GM21723 (cell line): Measurements from ENCODE around the gene SH3BP5L.
A peak's percentile ranks its signal among the peaks of the same experiment; 100 is the strongest.

ENCODE experiments used
- ATAC-seq: cut with Tn5 transposase; IDR thresholded peaks from one replicate; pipeline ENCODE4 v1.9.1; 2021; ENCODE audit warnings: mild to moderate bottlenecking, moderate library complexity; ENCODE audit not compliant: unreplicated experiment

SH3BP5L gene

DNA sequence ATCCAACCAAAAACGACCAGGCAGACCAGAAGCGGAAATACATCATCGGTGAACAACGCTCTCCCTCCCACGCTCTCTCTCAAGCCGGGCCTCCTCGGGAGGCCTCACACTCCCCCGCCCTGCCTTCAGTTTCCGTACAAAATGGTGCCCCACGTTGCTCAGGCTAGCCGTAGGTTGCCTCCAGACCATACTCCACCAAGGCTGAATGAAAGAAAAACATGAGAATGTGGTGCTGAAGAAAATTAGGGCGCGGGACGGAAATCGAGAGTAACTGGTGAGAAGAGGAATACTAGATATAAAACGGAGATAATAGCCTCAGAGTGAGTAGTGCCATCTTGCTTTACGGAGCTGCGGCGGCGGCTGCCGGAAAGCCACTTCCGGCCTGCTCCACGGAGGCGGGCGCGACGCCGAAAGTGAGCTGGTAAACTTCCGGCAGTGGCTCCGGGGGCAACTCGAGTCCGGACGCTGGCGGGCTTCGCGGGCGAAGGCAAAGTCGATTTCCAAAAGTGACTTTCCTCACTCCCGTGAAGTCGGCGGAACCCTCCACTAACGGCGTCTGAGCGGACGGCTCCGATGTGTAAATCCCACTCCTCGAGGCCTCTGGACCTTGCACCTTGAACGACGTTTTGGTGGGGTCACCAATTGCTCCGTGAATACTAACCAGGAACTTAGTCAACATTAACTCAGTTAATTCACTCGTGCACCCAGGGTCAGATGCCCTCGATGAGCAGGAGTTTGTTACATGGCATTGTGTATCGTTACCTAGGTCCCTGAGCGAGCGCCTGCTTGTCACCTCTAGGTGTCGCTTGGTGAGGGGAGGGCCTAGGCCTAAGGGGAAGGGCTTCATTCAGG is at the start of gene SH3BP5L:
Gene SH3BP5L (minus strand): TSS at position 7 of the 852 bp plus-strand sequence. CDS start 980 bp downstream, outside the sequence.
- peak; percentile 93 for ATAC-seq

DNA sequence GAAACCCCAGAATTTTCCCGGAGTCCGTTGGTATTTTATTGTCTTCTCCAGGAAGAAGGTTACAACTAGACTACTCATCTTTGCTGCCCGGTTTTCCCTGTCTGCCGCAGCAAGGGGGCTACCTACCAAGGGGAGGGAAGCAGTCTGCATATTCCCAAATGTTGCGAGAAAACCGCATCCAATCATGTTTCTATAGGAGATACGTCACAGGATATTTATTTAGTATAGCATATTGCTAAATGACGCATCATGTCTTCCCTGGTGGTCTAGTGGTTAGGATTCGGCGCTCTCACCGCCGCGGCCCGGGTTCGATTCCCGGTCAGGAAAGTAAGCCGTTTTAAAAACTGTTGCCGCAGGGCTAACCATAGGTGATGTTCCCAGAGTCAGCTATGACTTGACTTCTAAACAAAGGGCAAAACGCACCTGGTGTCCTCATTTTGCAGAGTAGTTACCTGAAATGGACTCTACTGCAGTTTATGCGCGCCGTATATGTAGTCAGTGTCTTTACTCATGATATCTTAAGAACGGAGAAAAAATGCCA is 48.3 kb upstream of the SH3BP5L start:
- peak; percentile 74 for ATAC-seq

DNA sequence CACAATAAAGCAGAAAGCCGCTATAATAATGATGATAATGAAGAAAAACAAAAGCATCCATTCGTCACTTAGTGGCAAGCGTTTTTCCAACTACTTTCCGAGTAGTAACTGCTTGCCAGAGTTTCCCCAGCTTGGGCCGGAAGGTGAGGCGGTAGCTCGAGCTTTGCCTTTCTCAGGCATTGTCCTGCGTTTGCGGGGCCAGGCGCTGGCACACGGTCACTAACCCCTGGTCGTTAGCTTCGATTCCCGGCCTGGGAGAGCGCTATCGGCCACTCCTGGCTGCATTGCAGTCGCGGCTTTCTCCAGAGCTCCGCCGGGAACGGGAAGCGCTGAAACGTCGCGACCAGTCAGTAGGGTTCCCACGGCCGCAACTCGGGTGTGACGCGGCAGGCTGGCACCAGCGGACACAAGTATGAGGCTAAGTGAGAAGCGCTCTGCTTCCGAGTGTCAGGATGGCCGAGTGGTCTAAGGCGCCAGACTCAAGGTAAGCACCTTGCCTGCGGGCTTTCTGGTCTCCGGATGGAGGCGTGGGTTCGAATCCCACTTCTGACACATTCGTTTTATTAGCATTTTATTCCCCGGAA is 47.8 kb upstream of the SH3BP5L start:
- ATAC-seq = peak; percentile 85

DNA sequence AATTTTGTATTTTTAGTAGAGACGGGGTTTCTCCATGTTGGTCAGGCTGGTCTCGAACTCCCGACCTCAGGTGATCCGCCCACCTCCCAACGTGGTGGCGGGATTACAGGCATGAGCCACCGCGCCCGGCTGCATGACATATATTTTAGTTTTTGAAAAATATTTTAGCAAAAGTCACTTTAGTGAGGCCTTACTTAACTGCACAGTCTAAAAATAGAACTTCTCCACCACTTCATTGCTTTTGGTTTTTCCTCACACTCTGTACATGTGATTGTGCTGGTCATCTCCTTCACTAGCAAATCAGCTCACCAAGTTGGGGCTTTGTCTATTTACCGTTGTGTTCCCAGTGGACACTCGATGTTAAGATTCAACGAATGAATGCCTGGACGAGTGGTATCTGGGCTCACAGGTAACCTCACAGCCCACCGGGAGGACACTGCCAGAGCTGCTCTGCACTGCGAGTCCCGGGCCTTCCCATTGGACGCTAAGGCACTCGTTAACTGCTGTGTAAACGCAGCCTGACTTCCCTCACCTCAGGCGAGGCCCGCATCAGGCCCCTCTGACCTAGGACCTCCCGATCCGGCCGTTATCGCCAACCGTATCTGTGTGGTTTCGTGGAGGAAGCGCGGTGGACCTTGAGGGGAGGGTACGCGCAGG is 47.2 kb upstream of the SH3BP5L start:
- ATAC-seq = peak; percentile 44

DNA sequence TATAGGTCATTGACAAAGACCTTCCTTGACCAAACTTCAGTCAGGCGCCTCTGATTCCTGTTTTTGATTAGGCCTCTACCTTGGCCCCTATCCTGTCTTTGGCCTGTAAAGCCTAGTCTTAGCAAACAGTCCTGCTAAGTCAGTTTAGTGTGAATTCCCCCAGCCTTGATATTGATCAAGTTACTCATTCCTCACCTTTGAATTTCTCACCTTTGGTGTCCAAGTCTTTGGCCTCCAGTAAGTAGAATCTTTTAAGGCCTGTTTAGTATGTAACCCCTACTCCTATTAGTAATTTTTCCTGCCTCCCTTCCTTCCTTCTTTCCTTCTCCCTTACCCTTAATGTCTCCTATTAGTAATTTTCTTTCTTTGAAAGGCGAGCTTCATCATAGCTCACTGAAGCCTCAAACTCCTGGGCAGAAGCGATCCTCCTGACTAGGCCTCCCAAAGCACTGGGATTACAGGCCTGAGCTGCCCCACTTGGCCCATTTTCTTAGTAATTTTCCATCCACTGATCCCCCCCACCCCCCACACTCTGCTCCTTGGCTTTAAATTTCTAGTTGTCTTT is 46.2 kb upstream of the SH3BP5L start:
- no peak for ATAC-seq

DNA sequence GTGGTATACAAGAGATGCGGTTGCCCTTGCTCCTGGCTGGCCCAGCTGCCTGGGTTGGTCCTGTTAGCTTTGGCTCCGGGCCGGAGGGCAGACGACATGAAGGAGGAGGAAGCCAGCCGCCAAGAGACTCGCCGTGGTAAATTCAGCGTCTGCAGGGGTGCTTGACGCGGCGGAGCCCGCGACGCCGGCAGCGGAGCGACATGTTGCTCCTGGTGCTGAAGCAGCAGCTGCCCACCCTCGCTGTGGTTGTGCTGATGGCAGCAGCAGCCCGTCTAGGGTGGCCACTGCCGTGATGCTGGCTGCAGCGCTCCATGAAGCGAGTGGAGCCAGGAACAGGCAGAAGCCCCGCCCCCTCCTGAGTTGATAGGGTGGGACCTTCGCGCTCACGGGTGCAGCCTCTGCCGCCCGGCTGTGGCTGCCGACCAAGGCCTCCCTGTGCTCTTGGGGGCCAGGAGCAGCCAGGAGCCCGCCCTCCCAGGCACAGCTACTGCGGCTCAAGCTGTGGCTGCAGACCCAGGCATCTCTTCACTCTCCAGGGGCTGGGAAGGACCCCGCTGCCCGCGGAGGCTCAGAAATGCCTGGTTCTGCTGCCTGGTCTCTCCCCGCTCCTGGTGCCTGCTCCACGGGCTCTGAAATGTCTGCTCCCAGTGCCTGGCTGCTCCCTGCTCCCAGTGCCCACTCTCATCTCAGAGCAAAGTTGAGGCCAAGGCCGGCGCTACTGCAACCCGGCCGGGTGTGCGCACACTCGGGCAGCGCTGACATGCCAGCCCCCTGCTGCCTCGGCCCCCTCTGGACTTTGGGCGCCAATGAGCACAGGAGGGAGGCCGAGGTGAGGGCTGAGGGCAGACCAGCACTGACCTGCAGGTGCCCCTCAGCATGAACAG is 37.5 kb upstream of the SH3BP5L start:
- ATAC-seq = peak; percentile 73

DNA sequence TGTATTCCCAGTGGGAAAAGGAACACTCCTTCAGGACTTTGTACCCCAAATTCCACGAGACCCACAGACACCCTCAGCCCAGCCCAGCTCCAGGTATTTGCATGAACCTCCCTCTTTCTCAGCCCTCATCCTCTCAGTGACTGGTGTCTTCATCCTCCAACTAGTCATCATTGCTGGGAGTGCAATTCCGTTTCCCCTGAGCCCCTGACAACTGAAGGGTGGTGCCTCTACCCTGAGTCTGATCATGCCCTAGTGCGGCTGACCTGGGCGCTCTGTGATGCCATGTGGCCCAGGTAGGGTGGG is 36.9 kb upstream of the SH3BP5L start:
- peak; percentile 13 for ATAC-seq

DNA sequence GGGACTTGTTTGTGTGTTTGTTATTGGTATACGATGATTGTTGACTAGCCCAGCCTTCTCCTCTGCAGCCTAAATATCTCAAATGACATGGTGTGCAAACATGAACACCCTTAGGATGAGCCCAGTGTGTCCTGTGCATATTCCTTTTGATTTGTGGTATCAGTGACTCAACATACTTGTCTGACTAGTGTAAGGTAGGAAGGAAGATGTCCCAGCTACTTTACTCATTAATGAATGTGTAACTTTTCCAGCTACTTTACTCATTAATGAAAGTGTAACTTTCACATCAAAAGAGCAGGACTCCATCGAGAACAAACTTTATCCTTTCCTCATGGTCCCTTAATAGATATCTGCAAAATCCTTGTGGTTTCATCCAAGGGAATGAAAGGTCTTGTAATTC is 35.9 kb upstream of the SH3BP5L start:
- ATAC-seq = no peak

DNA sequence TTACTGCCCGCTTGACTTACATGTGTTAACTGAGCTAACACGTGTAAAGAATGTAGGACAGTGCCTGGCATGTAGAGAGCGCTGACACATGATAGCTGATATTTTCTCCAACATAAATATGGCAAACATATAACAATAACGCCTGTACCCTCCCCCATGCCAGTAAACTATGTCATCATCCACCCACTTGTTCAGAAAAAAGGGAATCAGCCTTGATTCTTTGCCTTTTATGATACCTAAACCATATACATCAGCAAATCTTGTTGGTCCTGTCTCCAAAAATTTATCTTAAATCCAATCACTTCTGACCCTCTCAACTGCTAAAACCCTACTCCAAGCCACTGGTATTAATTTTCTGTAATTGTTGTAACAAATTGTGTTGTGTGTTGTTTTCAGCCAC is 34.3 kb upstream of the SH3BP5L start:
- ATAC-seq = no peak

DNA sequence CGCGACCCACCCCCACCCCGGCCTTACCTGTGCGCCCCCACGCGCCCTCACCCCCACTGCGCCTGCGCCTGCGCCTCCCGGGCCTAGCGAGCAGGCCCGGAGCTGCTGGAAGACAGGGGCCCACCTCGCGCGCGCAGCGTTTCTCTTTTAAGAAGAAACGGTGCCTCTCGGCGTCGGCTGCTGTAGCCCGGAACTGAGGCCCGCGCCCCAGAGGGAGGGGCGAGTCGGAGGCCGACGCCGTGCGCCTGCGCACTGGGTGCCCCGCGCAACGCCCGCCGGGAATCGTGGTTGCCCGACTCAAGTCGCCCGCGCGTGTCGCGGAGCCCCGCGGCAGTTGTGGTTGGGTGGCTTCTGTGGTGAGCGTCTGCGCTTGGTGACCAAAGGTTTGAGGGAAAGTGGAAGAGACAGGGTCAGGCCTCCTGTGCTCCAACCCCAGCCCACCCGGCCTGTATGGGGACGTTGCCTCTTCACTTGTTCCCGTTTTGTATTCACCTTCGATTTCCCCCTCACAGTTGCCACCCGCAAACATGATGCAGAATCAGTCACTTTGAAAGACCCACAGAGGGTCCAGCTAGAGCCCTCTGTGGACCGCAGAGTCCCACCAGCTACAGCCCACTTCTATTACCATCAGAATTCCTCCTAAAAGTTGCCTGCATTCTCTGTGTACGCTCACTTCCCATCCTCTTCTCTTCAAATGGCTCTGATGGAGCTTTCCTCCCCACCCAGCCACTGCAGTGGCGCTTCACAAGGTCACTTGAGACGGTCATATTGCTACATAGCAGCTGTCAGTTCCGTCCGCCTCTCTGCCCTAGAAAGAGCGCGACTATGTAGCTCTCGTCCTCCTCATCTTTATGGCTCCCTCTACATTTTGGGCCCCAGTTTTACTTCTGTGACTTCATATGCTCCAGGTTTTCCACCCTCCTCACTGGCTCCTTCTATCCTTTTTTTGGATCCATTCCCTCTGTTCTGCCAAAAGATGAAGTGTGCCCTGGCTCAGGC is 33.5 kb upstream of the SH3BP5L start, which contains the start of gene ZNF692:
Gene ZNF692 (minus strand): TSS at position 195 of the 999 bp plus-strand sequence. CDS start 776 bp downstream, outside the sequence.
- ATAC-seq = peak; percentile 80

DNA sequence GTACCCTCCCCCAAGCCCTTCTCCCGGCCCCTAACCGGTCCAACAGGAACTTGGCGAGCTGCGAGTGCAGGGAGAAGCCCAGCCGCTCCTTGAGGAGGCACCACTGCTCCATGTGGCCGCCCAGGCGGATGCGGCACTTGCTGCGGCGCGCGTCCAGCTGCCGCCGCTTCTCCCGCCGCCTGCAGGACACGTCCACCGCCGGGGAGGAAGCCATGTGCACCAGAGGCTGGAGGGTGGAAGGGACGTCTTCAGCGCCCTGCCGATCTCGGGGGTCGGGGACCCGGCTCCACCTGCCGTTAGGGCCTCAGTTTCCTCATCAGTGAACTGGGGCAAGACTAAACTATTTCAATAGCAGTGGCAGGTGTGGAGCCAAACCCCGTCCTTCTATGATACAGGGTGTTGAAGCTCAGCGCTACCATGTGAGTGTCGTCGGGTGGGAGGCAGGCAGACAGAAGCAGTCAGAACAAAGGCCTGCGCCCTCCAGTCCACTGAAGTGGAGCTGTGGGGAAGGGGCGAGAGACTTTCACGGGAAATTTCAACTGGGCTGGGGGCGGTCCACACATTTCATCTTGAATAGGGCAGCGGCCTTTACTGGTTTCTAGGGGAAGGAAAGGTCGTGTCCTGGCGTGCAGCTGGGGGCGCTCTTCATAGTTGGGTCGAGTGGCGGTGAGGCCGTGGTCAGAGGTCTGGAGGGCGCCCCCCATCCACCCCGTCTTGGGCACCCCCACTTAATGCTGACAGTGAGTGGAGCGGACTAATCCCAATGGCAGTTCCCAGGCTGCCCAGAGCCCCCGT is 32.6 kb upstream of the SH3BP5L start:
- ATAC-seq = peak; percentile 45

DNA sequence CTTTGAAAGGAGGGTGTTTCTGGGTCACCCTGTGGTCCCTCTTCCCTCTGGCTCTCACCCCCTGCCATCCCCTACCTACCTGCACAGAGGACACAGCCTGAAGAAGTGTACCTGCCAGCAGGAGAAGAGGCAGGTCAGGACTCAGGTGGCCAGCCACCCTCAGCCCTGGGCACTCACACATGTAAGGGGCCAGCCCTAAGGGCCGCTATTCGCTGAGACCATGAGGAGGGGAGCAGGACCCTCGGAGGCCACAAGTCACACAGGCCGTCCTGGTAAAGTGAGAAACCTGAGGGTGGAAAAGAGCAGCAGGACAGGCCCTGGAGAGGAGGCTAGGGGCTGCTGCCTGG is 32.0 kb upstream of the SH3BP5L start:
- ATAC-seq = peak; percentile 1

DNA sequence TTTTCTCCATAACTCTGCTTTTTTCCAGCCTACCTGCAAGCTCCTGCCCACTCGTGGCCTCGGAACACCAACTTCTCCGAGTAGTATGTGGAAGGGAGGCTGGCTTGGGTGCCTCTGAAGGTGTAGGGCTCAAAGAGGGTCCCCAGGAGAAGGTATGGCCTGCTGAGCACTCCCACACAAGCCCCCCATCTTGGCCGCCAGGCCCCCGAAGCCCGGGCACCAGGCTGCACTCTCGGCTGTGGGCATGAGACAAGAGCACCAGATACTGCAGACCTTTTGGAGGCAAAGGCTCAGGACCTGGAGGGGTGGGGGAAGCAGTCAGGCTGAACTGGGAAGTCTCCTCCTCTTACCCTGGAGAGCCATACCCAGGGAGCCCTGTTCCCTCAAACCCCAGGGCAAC is 31.5 kb upstream of the SH3BP5L start:
- no peak for ATAC-seq

DNA sequence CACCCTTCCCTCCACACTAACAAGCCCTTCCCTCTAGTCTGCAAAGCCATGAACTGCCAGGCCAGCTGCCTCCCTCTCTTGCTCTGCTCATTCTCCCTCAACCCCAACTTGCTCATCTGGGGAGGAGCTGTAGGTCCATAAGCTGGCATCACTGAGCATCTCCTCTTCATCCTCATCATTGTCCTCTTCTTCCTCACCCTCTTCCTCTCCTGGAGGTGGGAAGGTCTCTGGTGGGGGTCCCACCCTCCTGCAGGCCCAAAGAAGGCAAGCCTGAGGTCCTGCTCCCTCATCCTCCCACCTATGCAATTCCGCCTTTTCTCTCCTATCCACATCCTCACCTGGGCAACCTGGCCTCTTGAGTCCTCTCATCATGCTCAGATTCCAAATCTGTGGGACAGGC is 30.5 kb upstream of the SH3BP5L start:
- no peak for ATAC-seq

DNA sequence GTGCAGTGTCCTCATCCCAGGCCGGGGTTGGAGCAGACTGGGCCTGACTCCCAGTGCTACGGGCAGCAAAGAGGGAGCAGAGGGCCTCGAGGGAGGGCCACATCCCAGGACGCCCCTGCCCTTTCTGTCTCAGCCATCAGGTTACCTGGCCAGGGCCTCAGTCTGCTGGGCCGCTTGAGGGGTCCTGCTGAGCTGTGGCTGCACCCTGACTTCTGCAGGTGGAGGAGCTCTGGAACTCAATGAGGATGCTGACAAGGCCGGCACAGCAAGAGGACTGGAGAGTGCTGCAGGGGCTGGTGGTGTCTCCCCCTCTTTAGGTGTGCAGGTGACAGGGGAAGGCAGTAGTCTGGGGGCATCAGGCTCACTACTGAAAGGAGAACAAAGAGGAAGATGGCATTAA is 29.9 kb upstream of the SH3BP5L start:
- no peak for ATAC-seq

DNA sequence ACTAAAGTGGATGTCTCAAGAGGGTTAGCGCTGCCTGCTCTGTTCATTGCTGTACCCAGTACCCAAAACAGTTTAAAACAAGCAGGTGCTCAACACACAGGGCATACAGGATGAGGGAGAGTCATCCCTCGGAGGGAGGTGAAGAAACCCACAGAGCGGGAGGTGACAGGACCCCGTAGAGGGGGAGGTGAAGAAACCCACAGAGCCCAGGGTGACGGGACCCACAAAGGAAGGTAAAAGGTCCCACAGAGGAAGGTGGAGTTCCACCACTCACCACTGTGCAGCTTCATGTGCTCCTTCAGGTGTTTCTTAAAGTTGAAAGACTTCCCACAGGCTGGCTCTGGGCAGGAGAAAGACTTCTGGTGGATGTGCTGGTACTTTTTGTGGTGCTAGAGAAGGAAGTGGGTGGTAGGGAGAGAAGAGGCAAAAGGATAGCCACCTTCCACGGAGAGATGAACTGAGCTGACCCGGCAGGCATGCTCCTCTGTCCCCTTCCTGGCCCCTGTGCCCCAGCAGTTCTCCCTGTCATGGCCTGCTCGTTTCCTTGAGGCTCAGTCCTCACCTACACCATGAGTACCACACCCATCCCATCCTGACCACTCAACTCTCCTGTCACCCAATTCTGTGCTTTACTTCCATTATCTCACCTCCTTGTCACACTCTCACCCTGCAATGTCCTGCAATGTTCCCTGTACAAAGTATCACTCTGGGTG is 28.1 kb upstream of the SH3BP5L start:
- no peak for ATAC-seq

DNA sequence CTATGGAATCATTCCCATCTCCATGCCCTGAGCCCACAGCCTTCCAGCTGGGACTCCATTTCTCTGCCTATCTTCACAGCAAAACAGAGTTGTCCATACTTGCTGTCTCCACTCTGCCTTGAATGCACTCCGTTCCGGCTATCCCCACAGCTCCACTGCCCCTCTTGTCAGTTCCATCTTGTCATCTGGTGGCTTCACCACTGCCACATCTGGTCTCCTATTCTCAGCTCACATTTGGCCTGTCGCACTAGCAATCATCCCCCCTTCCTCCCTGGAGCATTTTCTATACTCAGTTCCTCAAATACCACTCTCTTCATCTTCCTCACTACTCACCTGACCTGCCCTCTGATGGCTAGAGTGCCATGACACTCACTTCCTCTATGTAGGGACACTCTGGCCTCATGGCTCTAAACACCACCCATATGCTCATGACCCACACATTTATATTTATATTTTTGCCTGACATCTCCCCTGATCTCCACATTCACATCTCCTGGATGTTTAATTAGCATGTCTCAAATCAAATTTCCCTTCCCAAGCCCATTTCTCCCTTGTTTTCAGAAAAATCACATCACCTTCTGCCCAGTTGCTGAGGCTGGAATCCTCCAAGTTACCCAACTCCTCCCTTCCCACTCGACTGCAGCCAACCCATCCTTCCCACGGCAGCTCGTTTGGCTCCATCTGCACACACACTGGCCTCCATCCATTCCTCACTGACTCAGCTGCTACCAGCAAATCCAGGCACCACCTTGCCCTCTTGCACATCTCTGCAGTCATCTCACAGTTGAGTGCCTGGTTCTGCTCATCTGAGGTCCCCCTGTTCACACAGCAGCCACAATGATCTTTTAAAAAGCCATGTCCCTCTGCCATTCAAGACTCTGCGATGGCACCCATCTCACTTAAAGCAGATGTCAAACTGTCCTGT is 27.0 kb upstream of the SH3BP5L start:
- ATAC-seq = no peak
